HG03025 (cell line): ENCODE measurements around the gene GYS2.
"Not testable (repeated sequence)": the region's sequence is repeated elsewhere in the genome, so short reads cannot be mapped to it uniquely, and the experiment has no call there.

Source experiments
- ATAC-seq: cut with Tn5 transposase; IDR thresholded peaks from one replicate; pipeline ENCODE4 v1.9.1; 2021; ENCODE audit warnings: mild to moderate bottlenecking, moderate library complexity; ENCODE audit not compliant: unreplicated experiment, low FRiP score

The GYS2 gene

GRCh38 chr12:21606175-21606574 lies 1.5 kb upstream of the GYS2 start:
- ATAC-seq, result no peak

- ATAC-seq, result no peak
Observed at GRCh38 chr12:21602774-21603173, 1.9 kb downstream of the GYS2 start.

- no peak for ATAC-seq
Observed at GRCh38 chr12:21600196-21600595, 4.5 kb downstream of the GYS2 start.

- ATAC-seq, result no peak
Observed at GRCh38 chr12:21599143-21599999, 5.3 kb downstream of the GYS2 start.

- ATAC-seq, result no peak
Observed at GRCh38 chr12:21598651-21599050, 6.0 kb downstream of the GYS2 start.

GRCh38 chr12:21595356-21595755 lies 9.3 kb downstream of the GYS2 start:
- not testable (repeated sequence) for ATAC-seq

GRCh38 chr12:21585485-21585884 lies 19.2 kb downstream of the GYS2 start:
- ATAC-seq, result no peak

- ATAC-seq, result not testable (repeated sequence)
Observed at GRCh38 chr12:21584403-21585182, 20.1 kb downstream of the GYS2 start.

- ATAC-seq, result no peak
Observed at GRCh38 chr12:21583587-21583986, 21.1 kb downstream of the GYS2 start.

- no peak for ATAC-seq
Observed at GRCh38 chr12:21580748-21581516, 23.7 kb downstream of the GYS2 start.

- no peak for ATAC-seq
Observed at GRCh38 chr12:21577516-21577915, 27.1 kb downstream of the GYS2 start.

- ATAC-seq, result no peak
Observed at GRCh38 chr12:21576431-21576830, 28.2 kb downstream of the GYS2 start.

- ATAC-seq, result no peak
Observed at GRCh38 chr12:21573733-21574358, 30.8 kb downstream of the GYS2 start.

GRCh38 chr12:21571046-21571445 lies 33.6 kb downstream of the GYS2 start:
- no peak for ATAC-seq

GRCh38 chr12:21568115-21568514 lies 36.5 kb downstream of the GYS2 start:
- ATAC-seq, result no peak

- ATAC-seq, result no peak
Observed at GRCh38 chr12:21566907-21567394, 37.7 kb downstream of the GYS2 start.

GRCh38 chr12:21566223-21566906 lies 38.3 kb downstream of the GYS2 start:
- ATAC-seq, result no peak

- no peak for ATAC-seq
Observed at GRCh38 chr12:21562859-21563258, 41.8 kb downstream of the GYS2 start.

GRCh38 chr12:21561158-21561557 lies 43.5 kb downstream of the GYS2 start:
- no peak for ATAC-seq
